Measurements from ENCODE around the gene SPRR2A. TPM values are rescaled to one million over a fixed set of nuclear protein-coding genes. Genes with fewer than 3 reads are reported as not detected.

Gene SPRR2A
- not detected for total RNA-seq

- Histone ChIP-seq H3K4me3 (no peak within 1 kb of the TSS), H3K27me3 (no peaks in the 10 kb centered on the region), H3K36me3 (no peaks in the 10 kb centered on the region), H3K27ac (no peak within 1 kb of the TSS), H3K9me3 (no peaks in the 10 kb centered on the region), H3K4me1 (no peaks in the 10 kb centered on the region)
- DNase-seq (ENCODE audit: low spot score): no peak
- no peak for TF ChIP-seq CTCF (IDR thresholded peaks at IDR 0.05)
Measured at GRCh38 chr1:153057375-153057774, at the start of gene SPRR2A. SPRR2A (minus strand) TSS chr1:153057512; CDS start chr1:153056735, 777 bp downstream.

- Histone ChIP-seq H3K36me3 (no peaks in the 10 kb centered on the region), H3K4me1 (no peaks in the 10 kb centered on the region), H3K9me3 (no peaks in the 10 kb centered on the region), H3K27ac (no peak overlapping the region), H3K27me3 (no peaks in the 10 kb centered on the region), H3K4me3 (no peak overlapping the region)
- DNase-seq (ENCODE audit: low spot score): no peak
- TF ChIP-seq CTCF (IDR thresholded peaks at IDR 0.05): no peak
Measured at GRCh38 chr1:153100245-153100644, 42.9 kb upstream of the SPRR2A start.

- no peaks in the 10 kb centered on the region for H3K36me3 ChIP-seq
- H3K27ac ChIP-seq: no peak overlapping the region
- no peak for TF ChIP-seq CTCF (IDR thresholded peaks at IDR 0.05)
- no peak for DNase-seq (ENCODE audit: low spot score)
- no peak overlapping the region for H3K4me3 ChIP-seq
- H3K9me3 ChIP-seq: no peaks in the 10 kb centered on the region
- no peaks in the 10 kb centered on the region for H3K4me1 ChIP-seq
- H3K27me3 ChIP-seq: no peaks in the 10 kb centered on the region
Measured at GRCh38 chr1:153099461-153100045, 42.2 kb upstream of the SPRR2A start.

- H3K4me3 ChIP-seq: no peak overlapping the region
- DNase-seq (ENCODE audit: low spot score): no peak
- H3K4me1 ChIP-seq: no peaks in the 10 kb centered on the region
- TF ChIP-seq CTCF (IDR thresholded peaks at IDR 0.05): no peak
- H3K36me3 ChIP-seq: no peaks in the 10 kb centered on the region
- H3K27ac ChIP-seq: no peak overlapping the region
- H3K27me3 ChIP-seq: no peaks in the 10 kb centered on the region
- no peaks in the 10 kb centered on the region for H3K9me3 ChIP-seq
Measured at GRCh38 chr1:153095764-153096163, 38.5 kb upstream of the SPRR2A start.

GRCh38 chr1:153094426-153094825 lies 37.1 kb upstream of the SPRR2A start, which contains the start of gene SPRR2E:
SPRR2E (minus strand) TSS chr1:153094526; CDS start chr1:153093751, 775 bp downstream.
- Histone ChIP-seq H3K4me3 (no peak within 1 kb of the TSS), H3K4me1 (no peaks in the 10 kb centered on the region), H3K27ac (no peak within 1 kb of the TSS), H3K27me3 (no peaks in the 10 kb centered on the region), H3K36me3 (no peaks in the 10 kb centered on the region), H3K9me3 (no peaks in the 10 kb centered on the region)
- no peak for TF ChIP-seq CTCF (IDR thresholded peaks at IDR 0.05)
- DNase-seq (ENCODE audit: low spot score): no peak

GRCh38 chr1:153087652-153088051 lies 30.3 kb upstream of the SPRR2A start:
- H3K36me3 ChIP-seq: no peaks in the 10 kb centered on the region
- H3K4me1 ChIP-seq: no peaks in the 10 kb centered on the region
- H3K9me3 ChIP-seq: no peaks in the 10 kb centered on the region
- H3K27me3 ChIP-seq: no peaks in the 10 kb centered on the region
- TF ChIP-seq CTCF (IDR thresholded peaks at IDR 0.05): no peak
- H3K27ac ChIP-seq: no peak overlapping the region
- DNase-seq (ENCODE audit: low spot score): no peak
- no peak overlapping the region for H3K4me3 ChIP-seq

Measured in right atrium auricular region (tissue), 2 donors.